Stomach (tissue), 9 donors: Measurements from ENCODE around the gene ADISSP. TPM values are rescaled to one million over a fixed set of nuclear protein-coding genes. Genes with fewer than 3 reads are reported as not detected.
A peak's percentile ranks its signal among the peaks of the same experiment; 100 is the strongest.

Source experiments
- DNase-seq, 2 donors: peaks; one replicate each; pipeline versions ENCODE4 v3.0.0 to v3.0.0-alpha.2; 2013 to 2019
- H3K27ac ChIP-seq, 5 donors: fragments of 200-600 bp in 4 of 5; sonication (generic) in 4 of 5; one replicate each; pipeline ENCODE4 v1.5.1; 2013 to 2019; ENCODE audit warnings: mild to moderate bottlenecking in 1 of 5, moderate library complexity in 1 of 5
- H3K27me3 ChIP-seq, 3 donors: fragments of 200-600 bp; sonication (generic); one replicate each; pipeline ENCODE4 v1.5.1; 2017 to 2019; ENCODE audit warnings: mixed run types in 1 of 3
- H3K36me3 ChIP-seq, 4 donors: fragments of 200-600 bp; sonication (generic); 1 replicate in 3 of 4; 2 replicates in 1 of 4; pipeline ENCODE4 v1.5.1; 2016 to 2019
- H3K4me1 ChIP-seq, 4 donors: fragments of 200-600 bp; sonication (generic); one replicate each; pipeline ENCODE4 v1.5.1; 2016 to 2019
- H3K4me3 ChIP-seq, 4 donors: fragments of 200-600 bp; sonication (generic) in 3 of 4; one replicate each; pipeline ENCODE4 v1.5.1; 2016 to 2019; ENCODE audit warnings: mild to moderate bottlenecking in 1 of 4
- H3K9me3 ChIP-seq, 4 donors: fragments of 200-600 bp; sonication (generic); one replicate each; pipeline ENCODE4 v1.5.1; 2016 to 2019
- CTCF ChIP-seq, 7 experiments: fragments of 450-650 bp in 4 of 7; fragments of 200-600 bp in 3 of 7; sonication (generic) in 3 of 7; IDR thresholded peaks; one replicate each; pipeline ENCODE4 v1.5.1; 2016 to 2019; ENCODE audit warnings: antibody characterized with exemption in 7 of 7, control low read depth in 2 of 7, mild to moderate bottlenecking in 1 of 7
- EP300 ChIP-seq: sonication (generic); formaldehyde crosslinking; IDR thresholded peaks from one replicate; pipeline ENCODE4 v1.6.1; 2017; ENCODE audit warnings: antibody characterized with exemption
- POLR2A ChIP-seq, 4 donors: fragments of 450-650 bp; IDR thresholded peaks; one replicate each; pipeline ENCODE4 v1.6.1; 2016; ENCODE audit warnings: antibody characterized with exemption in 4 of 4, control low read depth in 2 of 4, mild to moderate bottlenecking in 1 of 4, moderate library complexity in 1 of 4
- POLR2AphosphoS5 ChIP-seq, 3 donors: sonication (generic); formaldehyde crosslinking; IDR thresholded peaks; one replicate each; pipeline ENCODE4 v1.6.1; 2016; ENCODE audit warnings: antibody characterized with exemption in 3 of 3
- WGBS, 5 donors: extraction: QIAGEN DNeasy Blood & Tissue Kit in 3 of 5; methylation state at CpG; one replicate each; pipeline versions ENCODE4 v1.1.5 to v1.1.7; 2013 to 2018; 5-methylcytosine and 5-hydroxymethylcytosine counted together
- intact Hi-C: fragments of 100-400 bp; cut with DNase I; formaldehyde crosslinking; loops from one replicate; pipeline ENCODE4 v1.15.1; 2023; ENCODE audit warnings: low total_unique reads
- polyA plus RNA-seq, 3 donors: library from polyadenylated mRNA; stranded (reverse); fragments of 200-250 nt; gene quantifications; one replicate each; pipeline ENCODE4 v1.2.3, GENCODE V29; 2013
- total RNA-seq, 5 donors: library from RNA; depleted of rRNA; stranded (reverse); fragments of >200 nt; gene quantifications; one replicate each; pipeline versions ENCODE4 v1.1.0 to v1.2.3, GENCODE V29; 2014 to 2016
- donor health status: healthy with polysubstance abuse.
- donor health status: Bipolar disorder and iron deficiency.
- donor health status: healthy.

Gene ADISSP
- total and polyA plus RNA-seq, 8 donors, result 5.9 to 136 (median 27.4) TPM

- H3K9me3 ChIP-seq, result no peaks in the 10 kb centered on the region
- peaks cover 0 to 27% (median 9%) of the 10 kb centered on the region in 4 donors for H3K4me1 ChIP-seq
- peak overlapping the region in 1 of 5 donors; percentile 61 for H3K27ac ChIP-seq
- H3K27me3 ChIP-seq, result peaks cover 0 to 65% (median 21%) of the 10 kb centered on the region in 3 donors
- intact Hi-C loops, result no loop called here
- DNase-seq, result no peak
- 62 to 78% (median 71%) methylated on average over 6 to 16 of the region's 16 CpGs for WGBS, 5 donors
- no peaks in the 10 kb centered on the region for H3K36me3 ChIP-seq
- H3K4me3 ChIP-seq, result peak overlapping the region in 1 of 4 donors; percentile 36
- TF ChIP-seq EP300 (no peak), POLR2AphosphoS5 (IDR thresholded peaks at IDR 0.05) (no peak)
Measured at GRCh38 chr20:3731944-3732326, 35.6 kb downstream of the ADISSP start.

- Histone ChIP-seq H3K36me3 (no peaks in the 10 kb centered on the region), H3K27me3 (peaks cover 0 to 74% (median 21%) of the 10 kb centered on the region in 3 donors), H3K4me1 (peaks cover 0 to 27% (median 9%) of the 10 kb centered on the region in 4 donors), H3K4me3 (no peak overlapping the region), H3K9me3 (no peaks in the 10 kb centered on the region), H3K27ac (peak overlapping the region in 1 of 5 donors; percentile 1)
- WGBS, 5 donors, result 83 to 87% (median 84%) methylated on average over 12 of the region's 12 CpGs
- peak in 1 of 2 donors; percentile 18 for DNase-seq
- TF ChIP-seq EP300, result no peak
- no peak for TF ChIP-seq POLR2A (IDR thresholded peaks at IDR 0.05)
- no peak for TF ChIP-seq POLR2AphosphoS5 (IDR thresholded peaks at IDR 0.05)
- intact Hi-C loops, result no loop called here
Measured at GRCh38 chr20:3730803-3731672, 36.5 kb downstream of the ADISSP start.

GRCh38 chr20:3729811-3730540, 37.6 kb downstream of the ADISSP start:
- DNase-seq, result peak in 1 of 2 donors; percentile 15
- intact Hi-C loops, result no loop called here
- Histone ChIP-seq H3K4me3 (no peak overlapping the region), H3K27me3 (peaks cover 0 to 83% (median 21%) of the 10 kb centered on the region in 3 donors), H3K36me3 (no peaks in the 10 kb centered on the region), H3K27ac (peak overlapping the region in 1 of 5 donors; percentile 1), H3K4me1 (peaks cover 0 to 27% (median 9%) of the 10 kb centered on the region in 4 donors), H3K9me3 (no peaks in the 10 kb centered on the region)
- no peak for TF ChIP-seq CTCF (IDR thresholded peaks at IDR 0.05)
- no peak for TF ChIP-seq POLR2AphosphoS5 (IDR thresholded peaks at IDR 0.05)
- no peak for TF ChIP-seq POLR2A (IDR thresholded peaks at IDR 0.05)
- no peak for TF ChIP-seq EP300
- WGBS, 5 donors, result 58 to 71% (median 64%) methylated on average over 7 to 8 of the region's 8 CpGs

GRCh38 chr20:3729378-3729777, 38.2 kb downstream of the ADISSP start:
- no peak overlapping the region for H3K4me3 ChIP-seq
- TF ChIP-seq POLR2A (IDR thresholded peaks at IDR 0.05), result no peak
- TF ChIP-seq EP300, result no peak
- no peak for TF ChIP-seq CTCF (IDR thresholded peaks at IDR 0.05)
- TF ChIP-seq POLR2AphosphoS5 (IDR thresholded peaks at IDR 0.05), result no peak
- H3K36me3 ChIP-seq, result no peaks in the 10 kb centered on the region
- H3K27ac ChIP-seq, result no peak overlapping the region
- H3K9me3 ChIP-seq, result no peaks in the 10 kb centered on the region
- intact Hi-C loops, result no loop called here
- no peak for DNase-seq
- H3K27me3 ChIP-seq, result peaks cover 0 to 83% (median 21%) of the 10 kb centered on the region in 3 donors
- peaks cover 0 to 24% (median 9%) of the 10 kb centered on the region in 4 donors for H3K4me1 ChIP-seq
- WGBS, 5 donors, result 67 to 94% (median 89%) methylated on average over 2 to 6 of the region's 6 CpGs

GRCh38 chr20:3728876-3729275, 38.7 kb downstream of the ADISSP start:
- 80 to 92% (median 88%) methylated on average over 2 to 3 of the region's 3 CpGs; no CpG with 5 or more reads in 1 of the 5 donors for WGBS, 5 donors
- Histone ChIP-seq H3K27ac (no peak overlapping the region), H3K27me3 (peaks cover 0 to 80% (median 21%) of the 10 kb centered on the region in 3 donors), H3K36me3 (no peaks in the 10 kb centered on the region), H3K4me3 (no peak overlapping the region), H3K4me1 (peaks cover 0 to 19% (median 6%) of the 10 kb centered on the region in 4 donors), H3K9me3 (no peaks in the 10 kb centered on the region)
- intact Hi-C loops, result no loop called here
- TF ChIP-seq CTCF (IDR thresholded peaks at IDR 0.05) (no peak), POLR2A (IDR thresholded peaks at IDR 0.05) (no peak), POLR2AphosphoS5 (IDR thresholded peaks at IDR 0.05) (no peak), EP300 (no peak)
- DNase-seq, result peak in 1 of 2 donors; percentile 5
